Measurements from ENCODE around the gene ZC3H18. TPM values are rescaled to one million over a fixed set of nuclear protein-coding genes. Genes with fewer than 3 reads are reported as not detected.

ZC3H18 gene
- total and polyA plus RNA-seq, 5 donors from 2014 or later: 10.9 to 162 (median 13.6) TPM

GRCh38 chr16:88614818-88615580 is 44.8 kb downstream of the ZC3H18 start:
- ATAC-seq (ENCODE audit: low read depth in 2 of 2) (no peak), DNase-seq (no peak)
- Mint-ChIP-seq H3K9me3 (no peaks in the 10 kb centered on the region), H3K36me3 (peaks cover 18% of the 10 kb centered on the region), H3K4me3 (no peak overlapping the region), H3K27ac (peak overlapping the region in 2 of 3 donors; percentile 43 to 72), H3K4me1 (peaks cover 10 to 38% (median 27%) of the 10 kb centered on the region in 4 donors), H3K27me3 (no peaks in the 10 kb centered on the region)
- Histone ChIP-seq H3K9me3 (ENCODE audit: control insufficient read depth in 2 of 2, low read length in 2 of 2) (no peaks in the 10 kb centered on the region), H3K4me1 (ENCODE audit: control insufficient read depth, insufficient read depth, low read length, poor library complexity, severe bottlenecking) (peaks cover 14% of the 10 kb centered on the region), H3K27ac (ENCODE audit: insufficient read depth, low read length, poor library complexity, severe bottlenecking) (no peak overlapping the region), H3K27me3 (ENCODE audit: control insufficient read depth, insufficient read depth, low read length) (no peaks in the 10 kb centered on the region), H3K36me3 (ENCODE audit: control insufficient read depth, insufficient read depth, low read length) (peaks cover 76% of the 10 kb centered on the region), H3K4me3 (ENCODE audit: low read depth, low read length) (no peak overlapping the region)

- DNase-seq (no peak), ATAC-seq (ENCODE audit: low read depth in 2 of 2) (no peak)
- H3K27me3 ChIP-seq (ENCODE audit: control insufficient read depth, insufficient read depth, low read length): no peaks in the 10 kb centered on the region
- no peak overlapping the region for H3K4me3 ChIP-seq (ENCODE audit: low read depth, low read length)
- no peak overlapping the region for H3K4me3 Mint-ChIP-seq
- H3K27ac Mint-ChIP-seq: peak overlapping the region in 2 of 3 donors; percentile 73 to 95
- peaks cover 11% of the 10 kb centered on the region for H3K36me3 Mint-ChIP-seq
- H3K9me3 Mint-ChIP-seq: no peaks in the 10 kb centered on the region
- no peak overlapping the region for H3K27ac ChIP-seq (ENCODE audit: insufficient read depth, low read length, poor library complexity, severe bottlenecking)
- peaks cover 63% of the 10 kb centered on the region for H3K36me3 ChIP-seq (ENCODE audit: control insufficient read depth, insufficient read depth, low read length)
- H3K4me1 ChIP-seq (ENCODE audit: control insufficient read depth, insufficient read depth, low read length, poor library complexity, severe bottlenecking): peaks cover 25% of the 10 kb centered on the region
- peaks cover 12 to 47% (median 35%) of the 10 kb centered on the region in 4 donors for H3K4me1 Mint-ChIP-seq
- no peaks in the 10 kb centered on the region for H3K27me3 Mint-ChIP-seq
- H3K9me3 ChIP-seq (ENCODE audit: control insufficient read depth in 2 of 2, low read length in 2 of 2): no peaks in the 10 kb centered on the region
Observed at GRCh38 chr16:88616320-88616719, 46.1 kb downstream of the ZC3H18 start.

- Histone ChIP-seq H3K4me3 (ENCODE audit: low read depth, low read length) (no peak overlapping the region), H3K27ac (ENCODE audit: insufficient read depth, low read length, poor library complexity, severe bottlenecking) (no peak overlapping the region), H3K4me1 (ENCODE audit: control insufficient read depth, insufficient read depth, low read length, poor library complexity, severe bottlenecking) (peaks cover 25% of the 10 kb centered on the region), H3K27me3 (ENCODE audit: control insufficient read depth, insufficient read depth, low read length) (no peaks in the 10 kb centered on the region), H3K9me3 (ENCODE audit: control insufficient read depth in 2 of 2, low read length in 2 of 2) (no peaks in the 10 kb centered on the region), H3K36me3 (ENCODE audit: control insufficient read depth, insufficient read depth, low read length) (peaks cover 59% of the 10 kb centered on the region)
- H3K27ac Mint-ChIP-seq: peak overlapping the region in 2 of 3 donors; percentile 80 to 95
- peaks cover 12 to 48% (median 35%) of the 10 kb centered on the region in 4 donors for H3K4me1 Mint-ChIP-seq
- ATAC-seq (ENCODE audit: low read depth in 2 of 2) (no peak), DNase-seq (no peak)
- peaks cover 11% of the 10 kb centered on the region for H3K36me3 Mint-ChIP-seq
- H3K4me3 Mint-ChIP-seq: no peak overlapping the region
- no peaks in the 10 kb centered on the region for H3K27me3 Mint-ChIP-seq
- H3K9me3 Mint-ChIP-seq: no peaks in the 10 kb centered on the region
Observed at GRCh38 chr16:88616736-88617135, 46.5 kb downstream of the ZC3H18 start.

- Histone ChIP-seq H3K4me3 (ENCODE audit: low read depth, low read length) (no peak overlapping the region), H3K4me1 (ENCODE audit: control insufficient read depth, insufficient read depth, low read length, poor library complexity, severe bottlenecking) (peaks cover 25% of the 10 kb centered on the region), H3K9me3 (ENCODE audit: control insufficient read depth in 2 of 2, low read length in 2 of 2) (no peaks in the 10 kb centered on the region), H3K27me3 (ENCODE audit: control insufficient read depth, insufficient read depth, low read length) (no peaks in the 10 kb centered on the region), H3K36me3 (ENCODE audit: control insufficient read depth, insufficient read depth, low read length) (peaks cover 60% of the 10 kb centered on the region), H3K27ac (ENCODE audit: insufficient read depth, low read length, poor library complexity, severe bottlenecking) (peak overlapping the region; percentile 19)
- Mint-ChIP-seq H3K27ac (peak overlapping the region; percentile 76 to 95 (median 94)), H3K9me3 (no peaks in the 10 kb centered on the region), H3K36me3 (peaks cover 11% of the 10 kb centered on the region), H3K27me3 (no peaks in the 10 kb centered on the region), H3K4me3 (no peak overlapping the region), H3K4me1 (peaks cover 12 to 48% (median 35%) of the 10 kb centered on the region in 4 donors)
- ATAC-seq (ENCODE audit: low read depth in 2 of 2) (no peak), DNase-seq (no peak)
Observed at GRCh38 chr16:88617268-88618031, 47.2 kb downstream of the ZC3H18 start.

GRCh38 chr16:88618182-88618955 is 48.2 kb downstream of the ZC3H18 start:
- H3K36me3 Mint-ChIP-seq: peaks cover 6% of the 10 kb centered on the region
- peaks cover 12 to 44% (median 32%) of the 10 kb centered on the region in 4 donors for H3K4me1 Mint-ChIP-seq
- H3K9me3 ChIP-seq (ENCODE audit: control insufficient read depth in 2 of 2, low read length in 2 of 2): no peaks in the 10 kb centered on the region
- H3K36me3 ChIP-seq (ENCODE audit: control insufficient read depth, insufficient read depth, low read length): peaks cover 60% of the 10 kb centered on the region
- H3K27ac ChIP-seq (ENCODE audit: insufficient read depth, low read length, poor library complexity, severe bottlenecking): peak overlapping the region; percentile 78
- H3K27me3 Mint-ChIP-seq: no peaks in the 10 kb centered on the region
- DNase-seq (no peak), ATAC-seq (ENCODE audit: low read depth in 2 of 2) (no peak)
- H3K9me3 Mint-ChIP-seq: no peaks in the 10 kb centered on the region
- H3K4me3 ChIP-seq (ENCODE audit: low read depth, low read length): no peak overlapping the region
- no peaks in the 10 kb centered on the region for H3K27me3 ChIP-seq (ENCODE audit: control insufficient read depth, insufficient read depth, low read length)
- no peak overlapping the region for H3K4me3 Mint-ChIP-seq
- H3K4me1 ChIP-seq (ENCODE audit: control insufficient read depth, insufficient read depth, low read length, poor library complexity, severe bottlenecking): peaks cover 25% of the 10 kb centered on the region
- peak overlapping the region; percentile 76 to 95 (median 94) for H3K27ac Mint-ChIP-seq

- Histone ChIP-seq H3K9me3 (ENCODE audit: control insufficient read depth in 2 of 2, low read length in 2 of 2) (no peaks in the 10 kb centered on the region), H3K4me3 (ENCODE audit: low read depth, low read length) (no peak overlapping the region), H3K27ac (ENCODE audit: insufficient read depth, low read length, poor library complexity, severe bottlenecking) (peak overlapping the region; percentile 78), H3K4me1 (ENCODE audit: control insufficient read depth, insufficient read depth, low read length, poor library complexity, severe bottlenecking) (peaks cover 25% of the 10 kb centered on the region), H3K27me3 (ENCODE audit: control insufficient read depth, insufficient read depth, low read length) (no peaks in the 10 kb centered on the region), H3K36me3 (ENCODE audit: control insufficient read depth, insufficient read depth, low read length) (peaks cover 61% of the 10 kb centered on the region)
- H3K36me3 Mint-ChIP-seq: peaks cover 3% of the 10 kb centered on the region
- no peak for DNase-seq
- H3K4me3 Mint-ChIP-seq: peak overlapping the region in 2 of 4 donors; percentile 53 to 78
- ATAC-seq (ENCODE audit: low read depth in 2 of 2): no peak
- H3K27me3 Mint-ChIP-seq: no peaks in the 10 kb centered on the region
- peak overlapping the region; percentile 79 to 95 (median 94) for H3K27ac Mint-ChIP-seq
- H3K9me3 Mint-ChIP-seq: no peaks in the 10 kb centered on the region
- peaks cover 8 to 39% (median 28%) of the 10 kb centered on the region in 4 donors for H3K4me1 Mint-ChIP-seq
Observed at GRCh38 chr16:88618956-88619667, 48.9 kb downstream of the ZC3H18 start.
